DMS79 (cell line): Measurements from ENCODE around the gene PCAT6.
A peak's percentile ranks its signal among the peaks of the same experiment; 100 is the strongest.

ENCODE experiments used
- DNase-seq: peaks from one replicate; lab custom pipeline; 2025; lab: John Stamatoyannopoulos, UW

The PCAT6 gene

DNA sequence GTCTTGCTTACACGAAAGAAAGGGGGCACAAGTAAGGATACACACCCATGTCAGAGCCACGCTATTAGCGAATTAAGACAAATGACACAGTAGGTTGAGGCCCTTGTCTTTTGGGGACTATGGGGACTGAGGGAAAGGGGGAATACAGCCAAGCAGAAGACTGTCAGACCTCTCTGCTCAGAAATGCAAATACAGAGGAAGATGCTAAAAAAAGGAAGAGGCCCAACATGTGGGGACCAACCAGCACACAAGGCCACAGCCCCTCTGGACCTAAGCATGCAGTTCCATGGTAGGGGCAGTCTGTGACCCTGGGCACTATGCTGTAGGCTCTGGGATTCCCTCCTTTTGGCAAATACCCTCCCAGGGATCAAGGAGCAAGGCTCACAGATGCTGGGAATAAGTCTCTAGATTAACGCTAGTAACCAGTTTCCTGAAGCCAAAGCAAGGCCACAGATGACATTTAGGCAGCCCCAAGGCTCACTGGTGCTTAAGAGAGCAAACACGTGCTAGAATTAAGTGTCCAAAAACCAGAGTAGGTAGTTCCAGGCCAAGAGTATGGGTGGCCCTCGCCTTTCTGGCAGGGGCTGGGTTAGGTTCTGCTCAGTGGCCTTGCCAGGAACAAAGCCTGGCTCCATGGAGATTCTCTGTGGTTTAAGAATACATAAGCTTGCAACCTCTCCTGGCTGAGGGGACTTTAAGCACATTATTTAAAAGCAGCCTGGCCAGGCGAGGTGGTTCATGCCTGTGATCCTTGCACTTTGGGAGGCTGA, 40.0 kb downstream of the PCAT6 start:
- no peak for DNase-seq

GRCh38 chr1:202852163-202852904, 41.6 kb downstream of the PCAT6 start:
- DNase-seq, result no peak

DNA sequence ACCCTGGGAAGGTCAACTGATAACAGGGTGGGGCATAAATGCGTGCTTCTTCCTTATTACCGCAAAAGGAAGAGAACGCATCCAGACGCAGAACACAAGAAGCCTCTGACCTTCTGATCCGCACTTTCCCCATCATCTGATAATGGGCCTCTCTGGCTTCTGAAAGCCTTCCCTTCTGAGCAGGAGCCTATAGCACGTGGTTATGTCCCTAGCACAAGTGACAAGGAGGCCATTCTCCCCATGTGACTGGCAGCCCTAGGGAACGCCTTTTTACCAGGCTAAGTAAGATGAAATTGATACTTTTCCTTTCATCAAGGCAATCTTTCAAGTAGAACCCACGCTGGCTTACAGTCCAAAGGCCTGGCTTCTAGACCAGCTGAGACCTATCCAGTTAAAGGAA, 44.0 kb downstream of the PCAT6 start:
- DNase-seq, result no peak

GRCh38 chr1:202856014-202856413, 45.3 kb downstream of the PCAT6 start:
- DNase-seq, result no peak

- no peak for DNase-seq
Measured at GRCh38 chr1:202857136-202857610, 46.4 kb downstream of the PCAT6 start.

DNA sequence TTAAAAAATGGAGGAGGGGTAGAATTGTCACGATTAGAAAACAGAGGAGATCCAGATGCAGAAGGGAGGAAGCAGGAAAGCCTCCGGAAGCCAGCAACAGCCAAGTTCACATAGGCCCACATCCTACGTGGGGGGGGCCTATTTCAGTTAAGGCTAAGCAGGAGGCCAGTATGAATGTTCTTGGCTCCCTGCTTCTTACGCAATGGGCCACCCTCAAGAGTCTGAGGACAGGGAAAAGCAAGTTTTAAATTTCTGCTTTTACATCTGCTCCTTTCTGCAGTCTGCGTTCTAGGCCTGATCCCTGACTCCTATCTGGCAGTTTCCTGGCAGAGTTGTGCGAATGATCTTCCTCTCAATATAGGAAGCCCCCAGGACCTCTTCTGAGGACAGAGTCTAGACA, 47.6 kb downstream of the PCAT6 start:
- DNase-seq, result no peak

DNA sequence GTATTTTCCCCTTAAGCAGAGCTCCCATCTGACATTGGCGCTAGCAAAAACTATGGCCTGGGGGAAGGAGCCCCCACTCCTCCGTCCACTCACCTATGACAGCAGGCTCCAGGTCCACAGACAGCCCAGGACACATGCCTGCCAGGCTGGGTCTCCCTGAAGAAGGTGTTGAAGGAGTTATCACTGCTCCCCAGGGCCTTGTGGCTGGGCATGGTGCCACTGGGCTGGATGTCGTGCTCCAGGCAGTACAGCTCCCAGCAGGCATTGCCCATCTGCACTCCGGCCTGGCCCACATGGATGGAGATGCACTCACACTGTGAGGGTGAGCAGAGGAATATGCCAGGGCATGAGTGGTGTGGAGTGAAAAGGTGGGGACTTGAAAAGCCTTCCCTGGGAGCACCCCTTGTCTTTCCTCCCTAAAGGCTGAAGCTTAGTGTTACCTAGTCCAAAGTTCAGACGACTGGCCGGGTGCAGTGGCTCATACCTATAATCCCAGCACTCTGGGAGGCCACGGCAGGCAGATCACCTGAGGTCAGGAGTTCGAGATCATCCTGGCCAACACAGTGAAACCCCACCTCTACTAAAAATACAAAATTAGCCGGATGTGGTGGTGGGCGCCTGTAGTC, 48.1 kb downstream of the PCAT6 start:
- DNase-seq, result peak; percentile 83

GRCh38 chr1:202860744-202861419, 50.1 kb downstream of the PCAT6 start:
- DNase-seq, result peak; percentile 83
